ENCODE measurements around the gene PARP3. TPM values are rescaled to one million over a fixed set of nuclear protein-coding genes. Genes with fewer than 3 reads are reported as not detected.

Gene PARP3
- total RNA-seq, 1 donor from 2014 or later = 12.7 TPM

GRCh38 chr3:51935886-51936755 lies 6.0 kb upstream of the PARP3 start:
- no peaks in the 10 kb centered on the region for H3K9me3 Mint-ChIP-seq
- ChIA-PET POLR2A (interaction anchor here (0.5 kb wide), 1 partner anchor 436 kb away, joined by 11 read pairs; the partner anchor contains the start of gene DCAF1), CTCF (interaction anchor here (1.3 kb wide), 1 partner anchor 209 kb away, joined by 3 read pairs; no protein-coding TSS in a partner anchor)
- TF ChIP-seq, protein P1, sequence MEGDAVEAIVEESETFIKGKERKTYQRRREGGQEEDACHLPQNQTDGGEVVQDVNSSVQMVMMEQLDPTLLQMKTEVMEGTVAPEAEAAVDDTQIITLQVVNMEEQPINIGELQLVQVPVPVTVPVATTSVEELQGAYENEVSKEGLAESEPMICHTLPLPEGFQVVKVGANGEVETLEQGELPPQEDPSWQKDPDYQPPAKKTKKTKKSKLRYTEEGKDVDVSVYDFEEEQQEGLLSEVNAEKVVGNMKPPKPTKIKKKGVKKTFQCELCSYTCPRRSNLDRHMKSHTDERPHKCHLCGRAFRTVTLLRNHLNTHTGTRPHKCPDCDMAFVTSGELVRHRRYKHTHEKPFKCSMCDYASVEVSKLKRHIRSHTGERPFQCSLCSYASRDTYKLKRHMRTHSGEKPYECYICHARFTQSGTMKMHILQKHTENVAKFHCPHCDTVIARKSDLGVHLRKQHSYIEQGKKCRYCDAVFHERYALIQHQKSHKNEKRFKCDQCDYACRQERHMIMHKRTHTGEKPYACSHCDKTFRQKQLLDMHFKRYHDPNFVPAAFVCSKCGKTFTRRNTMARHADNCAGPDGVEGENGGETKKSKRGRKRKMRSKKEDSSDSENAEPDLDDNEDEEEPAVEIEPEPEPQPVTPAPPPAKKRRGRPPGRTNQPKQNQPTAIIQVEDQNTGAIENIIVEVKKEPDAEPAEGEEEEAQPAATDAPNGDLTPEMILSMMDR (IDR thresholded peaks at IDR 0.05) = no peak
- no peak overlapping the region for H3K4me3 Mint-ChIP-seq
- ATAC-seq (ENCODE audit: low read depth) = no peak
- peaks cover 22% of the 10 kb centered on the region for H3K4me1 Mint-ChIP-seq
- intact Hi-C loops (cut with micrococcal nuclease) = no loop called here
- no peak overlapping the region for H3K27ac Mint-ChIP-seq
- H3K36me3 Mint-ChIP-seq (ENCODE audit: low read depth) = peaks cover 80% of the 10 kb centered on the region
- DNase-seq = peak; percentile 12
- H3K27me3 Mint-ChIP-seq = no peaks in the 10 kb centered on the region

GRCh38 chr3:51937014-51937413 lies 5.1 kb upstream of the PARP3 start:
- H3K27ac Mint-ChIP-seq = no peak overlapping the region
- ATAC-seq (ENCODE audit: low read depth) = no peak
- no peak overlapping the region for H3K4me3 Mint-ChIP-seq
- TF ChIP-seq, protein P1 (IDR thresholded peaks at IDR 0.05) = no peak
- peaks cover 75% of the 10 kb centered on the region for H3K36me3 Mint-ChIP-seq (ENCODE audit: low read depth)
- ChIA-PET CTCF (interaction anchor here (1.3 kb wide), 1 partner anchor 208 kb away, joined by 3 read pairs; no protein-coding TSS in a partner anchor), POLR2A (interaction anchor here (0.5 kb wide), 1 partner anchor 437 kb away, joined by 11 read pairs; the partner anchor contains the start of gene DCAF1)
- no peaks in the 10 kb centered on the region for H3K9me3 Mint-ChIP-seq
- no peak for DNase-seq
- H3K27me3 Mint-ChIP-seq = no peaks in the 10 kb centered on the region
- peaks cover 27% of the 10 kb centered on the region for H3K4me1 Mint-ChIP-seq
- intact Hi-C loops (cut with micrococcal nuclease) = no loop called here

DNA sequence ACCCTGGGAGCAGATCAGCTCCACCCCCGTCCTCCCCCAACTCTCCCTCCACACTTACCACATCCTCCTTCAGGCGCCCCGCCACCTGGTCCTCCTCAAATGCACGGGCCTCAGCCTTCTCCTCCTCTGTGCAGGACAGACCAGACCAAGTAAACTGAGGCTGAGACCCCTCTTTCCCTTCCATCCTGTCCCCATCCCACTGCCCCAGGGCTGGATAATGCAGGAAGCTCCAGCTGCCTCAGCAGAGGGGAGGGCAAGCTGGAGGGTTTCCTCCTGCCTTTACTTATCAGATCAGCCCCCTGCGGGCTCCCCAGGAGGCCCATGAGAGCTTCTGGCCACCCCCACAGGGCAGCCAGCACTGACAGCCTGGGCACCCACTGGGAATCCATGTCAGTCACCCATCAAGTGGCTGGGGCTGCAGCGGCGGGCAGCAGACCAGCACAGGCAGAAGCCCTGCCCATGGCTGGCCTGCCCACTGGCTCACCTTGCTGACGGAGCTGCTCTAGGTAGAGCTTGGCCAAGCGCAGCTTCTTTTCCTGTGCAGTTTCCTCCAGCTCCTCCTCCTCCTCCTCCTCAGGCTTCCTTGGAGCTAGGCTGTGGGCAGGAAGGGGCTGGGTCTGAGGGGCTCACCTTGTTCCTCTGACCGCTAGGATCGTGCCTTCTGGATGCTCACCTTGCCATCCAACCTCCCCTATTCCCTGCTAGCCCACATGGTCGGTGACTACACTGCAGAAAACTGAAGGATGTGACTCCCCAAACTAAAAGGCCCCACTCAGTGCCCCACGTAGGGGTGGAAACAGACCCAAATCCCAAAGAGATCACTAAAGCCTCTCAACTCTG lies 4.3 kb upstream of the PARP3 start:
- H3K27ac Mint-ChIP-seq = no peak overlapping the region
- ChIA-PET POLR2A (no interaction called here), CTCF (no interaction called here)

GRCh38 chr3:51938780-51939425 lies 3.3 kb upstream of the PARP3 start:
- TF ChIP-seq, protein P1 (IDR thresholded peaks at IDR 0.05) = no peak
- Mint-ChIP-seq H3K4me1 (peaks cover 38% of the 10 kb centered on the region), H3K4me3 (peak overlapping the region; percentile 2), H3K36me3 (ENCODE audit: low read depth) (peaks cover 58% of the 10 kb centered on the region), H3K27me3 (no peaks in the 10 kb centered on the region), H3K9me3 (no peaks in the 10 kb centered on the region), H3K27ac (no peak overlapping the region)
- ATAC-seq (ENCODE audit: low read depth) = no peak
- CTCF ChIA-PET = no interaction called here
- intact Hi-C loops (cut with micrococcal nuclease) = no loop called here
- POLR2A ChIA-PET = no interaction called here
- peak; percentile 8 for DNase-seq

More for the DNA sequence above, 4.3 kb upstream of the PARP3 start:
- no peak overlapping the region for H3K4me3 Mint-ChIP-seq
- ATAC-seq (ENCODE audit: low read depth) (no peak), DNase-seq (peak; percentile 12)
- H3K9me3 Mint-ChIP-seq = no peaks in the 10 kb centered on the region
- H3K27me3 Mint-ChIP-seq = no peaks in the 10 kb centered on the region
- peaks cover 34% of the 10 kb centered on the region for H3K4me1 Mint-ChIP-seq
- TF ChIP-seq, protein P1 (IDR thresholded peaks at IDR 0.05) = no peak
- H3K36me3 Mint-ChIP-seq (ENCODE audit: low read depth) = peaks cover 68% of the 10 kb centered on the region
- intact Hi-C loops (cut with micrococcal nuclease) = no loop called here

Data from activated B cell treated with CpG ODN at 0.5 μM for 24 hours (primary cell).